HG03378 (cell line): ENCODE data around the gene MAST2.
"Not testable (repeated sequence)": the region's sequence is repeated elsewhere in the genome, so short reads cannot be mapped to it uniquely, and the experiment has no call there.

Experiments used
- ATAC-seq: cut with Tn5 transposase; IDR thresholded peaks from one replicate; pipeline ENCODE4 v1.9.1; 2021; ENCODE audit warnings: mild to moderate bottlenecking, moderate library complexity; ENCODE audit not compliant: unreplicated experiment

The MAST2 gene

GRCh38 chr1:46056325-46056724, 252.9 kb downstream of the MAST2 start:
- ATAC-seq, result no peak

GRCh38 chr1:46057215-46057614, 253.8 kb downstream of the MAST2 start:
- not testable (repeated sequence) for ATAC-seq

GRCh38 chr1:46057781-46058180, 254.4 kb downstream of the MAST2 start:
- no peak for ATAC-seq

DNA sequence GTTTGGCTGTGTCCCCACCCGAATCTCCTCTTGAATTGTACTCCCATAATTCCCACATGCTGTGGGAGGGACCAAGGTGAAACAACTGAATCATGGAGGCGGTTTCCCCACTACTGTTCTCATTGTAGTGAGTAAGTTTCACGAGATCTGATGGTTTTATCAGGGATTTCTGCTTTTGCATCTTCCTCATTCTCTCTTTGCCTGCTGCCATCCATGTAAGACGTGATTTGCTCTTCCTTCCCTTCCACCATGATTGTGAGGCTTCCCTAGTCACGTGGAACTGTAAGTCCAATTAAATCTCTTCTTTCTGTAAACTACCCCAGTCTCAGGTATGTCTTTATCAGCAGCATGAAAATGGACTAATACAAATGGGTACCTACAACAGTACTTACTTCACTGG, 255.5 kb downstream of the MAST2 start:
- no peak for ATAC-seq

- ATAC-seq, result no peak
These were observed 257.7 kb downstream of the MAST2 start for GRCh38 chr1:46061146-46061545.

DNA sequence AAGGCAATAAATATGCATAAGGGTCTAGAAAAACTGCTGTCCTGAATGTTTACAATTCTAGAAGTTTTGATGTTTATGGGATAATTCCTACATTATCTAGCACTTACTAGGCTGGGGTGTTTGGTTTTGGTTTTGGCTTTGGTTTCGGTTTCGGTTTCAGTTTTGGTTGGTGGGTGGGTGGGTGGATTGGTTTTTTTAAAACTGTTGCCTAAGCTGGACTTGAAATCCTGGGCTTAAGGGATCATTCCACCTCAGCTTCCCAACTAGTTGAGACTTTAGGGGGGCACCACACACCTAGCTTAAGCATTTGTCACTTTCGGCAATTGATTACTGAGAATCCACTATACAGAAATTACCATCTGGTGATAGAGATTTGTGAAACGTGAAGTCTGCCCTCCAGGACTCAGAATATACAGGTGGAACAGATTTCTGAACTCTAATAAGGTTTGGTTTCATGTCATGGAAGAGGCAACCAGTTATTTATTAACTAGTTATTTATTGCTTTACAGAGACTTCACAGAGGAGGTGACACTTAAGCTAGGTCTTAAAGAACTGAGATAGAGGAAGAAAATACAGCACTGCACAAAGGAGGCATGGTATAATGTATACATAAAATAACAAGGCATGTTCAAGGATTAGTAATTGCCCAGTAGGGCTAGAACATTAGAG, 259.4 kb downstream of the MAST2 start:
- no peak for ATAC-seq

- ATAC-seq, result no peak
These were observed 261.3 kb downstream of the MAST2 start for GRCh38 chr1:46064708-46065107.

DNA sequence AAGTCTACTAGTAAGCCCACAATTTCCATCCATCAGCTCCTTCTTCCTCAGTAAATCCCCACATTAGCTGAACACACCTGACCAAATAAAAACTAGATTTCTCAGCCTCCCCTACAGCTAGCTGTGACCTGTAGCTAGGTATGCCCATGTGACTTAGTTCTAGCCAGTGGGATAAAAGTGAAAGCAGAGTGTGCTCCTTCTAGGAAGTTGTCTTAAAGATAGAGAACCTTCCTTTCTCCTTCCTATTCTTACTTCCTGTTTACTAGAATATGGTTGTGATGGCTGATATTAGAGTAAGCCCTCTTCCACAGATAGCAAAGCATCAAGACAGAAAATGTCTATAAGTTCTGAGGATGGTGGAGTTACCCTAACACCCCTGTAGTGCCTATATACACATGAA, 262.0 kb downstream of the MAST2 start:
- no peak for ATAC-seq

DNA sequence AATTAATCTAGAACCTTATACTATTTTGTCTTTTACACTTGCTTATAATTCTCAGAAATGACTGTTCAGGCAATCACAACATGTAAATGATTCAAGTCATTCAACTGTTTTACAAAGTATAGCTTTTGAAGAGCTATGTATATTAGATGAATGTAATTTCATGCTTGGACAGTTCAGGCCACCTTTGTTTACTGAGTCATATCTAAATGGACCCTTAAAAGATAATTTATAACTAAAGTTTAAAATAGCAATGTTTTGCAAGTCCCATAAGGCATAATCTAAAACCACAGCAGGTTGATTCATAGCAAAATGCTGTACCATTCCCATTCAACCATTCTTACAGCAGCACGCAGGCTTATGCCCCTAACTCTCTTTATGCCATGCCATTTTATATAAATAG, 264.2 kb downstream of the MAST2 start:
- no peak for ATAC-seq

DNA sequence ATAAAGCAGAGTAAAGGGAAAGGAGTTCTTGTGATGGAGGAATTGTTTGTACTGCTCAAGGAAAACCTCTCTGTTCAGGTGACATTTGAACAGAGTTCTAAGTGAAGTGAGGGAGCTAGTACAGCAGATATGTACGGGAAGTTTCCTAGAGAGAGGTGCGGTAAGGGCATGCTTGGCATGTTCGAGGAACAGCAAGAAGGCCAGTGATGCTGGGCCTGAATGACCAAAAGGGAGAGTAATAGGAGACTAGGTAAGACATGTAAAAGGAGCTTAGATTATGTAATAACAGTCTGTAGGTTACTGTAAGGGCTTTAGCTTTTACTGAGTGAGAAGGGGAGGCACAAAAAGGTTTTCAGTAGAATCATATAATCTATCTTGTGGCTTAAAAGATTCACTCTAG, 265.1 kb downstream of the MAST2 start:
- no peak for ATAC-seq

- ATAC-seq, result no peak
These were observed 266.9 kb downstream of the MAST2 start for GRCh38 chr1:46070164-46070814.

DNA sequence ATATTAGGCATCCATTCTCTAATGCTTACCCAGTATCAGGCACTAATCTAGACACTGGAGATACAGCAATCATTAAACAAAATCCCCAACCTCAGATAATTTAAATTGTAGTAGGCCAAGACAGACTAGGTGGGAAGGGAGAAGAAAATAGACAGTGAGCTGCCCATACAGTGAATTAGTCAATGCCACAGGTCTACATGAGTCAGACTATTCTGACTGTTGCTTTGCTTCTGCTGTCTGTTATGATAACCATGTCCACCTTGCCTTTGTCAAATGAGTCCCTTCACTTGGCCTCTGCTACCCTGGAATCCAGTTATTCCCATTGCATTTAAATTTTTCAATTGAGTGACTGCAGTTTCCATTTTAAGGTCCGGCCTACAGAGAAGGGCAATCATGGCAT, 269.6 kb downstream of the MAST2 start:
- ATAC-seq, result no peak

GRCh38 chr1:46076343-46076742, 272.9 kb downstream of the MAST2 start:
- no peak for ATAC-seq

GRCh38 chr1:46077644-46078043, 274.2 kb downstream of the MAST2 start:
- no peak for ATAC-seq

- ATAC-seq, result no peak
These were observed 276.8 kb downstream of the MAST2 start for GRCh38 chr1:46080257-46080656.

GRCh38 chr1:46081206-46081605, 277.8 kb downstream of the MAST2 start:
- ATAC-seq, result no peak

GRCh38 chr1:46081619-46082018, 278.2 kb downstream of the MAST2 start:
- ATAC-seq, result no peak

DNA sequence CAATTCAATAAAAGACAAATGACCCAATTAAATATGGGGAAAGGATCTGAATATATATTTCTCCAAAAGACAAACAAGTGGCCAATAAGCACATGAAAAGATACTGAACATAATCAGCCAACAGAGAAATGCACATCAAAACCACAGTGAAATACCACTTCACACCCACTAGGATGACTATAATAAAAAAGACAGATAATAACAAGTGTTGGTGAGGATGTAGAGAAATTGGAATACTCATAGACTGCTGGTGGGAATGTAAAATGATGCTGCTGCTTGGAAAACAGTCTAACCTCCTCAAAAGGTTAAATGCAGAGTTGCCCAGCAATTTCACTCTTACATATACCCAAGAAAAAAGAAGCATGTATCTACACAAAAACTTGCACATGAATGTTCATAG, 280.2 kb downstream of the MAST2 start:
- ATAC-seq, result no peak

DNA sequence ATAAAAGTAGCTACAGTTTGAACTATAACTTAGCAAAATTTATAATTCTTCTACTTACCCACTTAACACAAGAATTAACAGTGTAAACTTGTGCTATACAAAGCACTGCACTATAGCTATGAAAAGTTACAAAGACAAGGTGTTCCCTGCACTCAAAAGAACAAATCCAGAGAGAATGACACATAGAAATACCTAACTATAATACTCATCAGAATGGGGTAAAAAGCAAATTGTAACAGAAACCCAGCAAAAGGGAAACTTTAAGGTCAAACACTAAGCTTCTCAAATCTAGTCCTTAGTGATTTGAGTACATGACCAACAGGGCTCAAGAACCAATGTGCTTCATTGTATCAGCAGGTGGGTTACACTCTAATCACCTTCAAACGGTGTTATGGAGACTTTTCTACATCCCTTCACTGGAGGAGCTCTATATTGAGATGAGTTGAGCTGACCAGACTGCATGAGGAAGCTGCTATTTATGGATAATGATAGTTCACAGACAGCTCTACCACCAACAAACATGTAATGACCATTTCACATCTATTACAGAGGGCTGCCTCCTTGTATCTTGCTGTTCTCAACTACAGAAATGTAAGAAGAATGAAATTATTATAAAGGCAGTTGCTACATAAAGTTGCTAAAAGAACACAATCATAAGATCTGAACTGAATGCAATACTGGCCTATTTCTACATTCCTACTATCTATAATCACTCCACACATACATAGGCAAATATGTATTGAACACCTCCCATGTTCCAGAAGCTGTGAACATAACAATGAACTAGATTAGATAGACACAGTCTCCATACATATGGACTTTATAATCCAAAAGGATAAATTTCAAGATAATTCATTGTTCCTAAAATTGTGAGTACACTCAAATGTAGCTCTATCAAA, 281.4 kb downstream of the MAST2 start:
- ATAC-seq, result no peak
